ENCODE data around the gene RPS6KA2.

The RPS6KA2 gene

DNA sequence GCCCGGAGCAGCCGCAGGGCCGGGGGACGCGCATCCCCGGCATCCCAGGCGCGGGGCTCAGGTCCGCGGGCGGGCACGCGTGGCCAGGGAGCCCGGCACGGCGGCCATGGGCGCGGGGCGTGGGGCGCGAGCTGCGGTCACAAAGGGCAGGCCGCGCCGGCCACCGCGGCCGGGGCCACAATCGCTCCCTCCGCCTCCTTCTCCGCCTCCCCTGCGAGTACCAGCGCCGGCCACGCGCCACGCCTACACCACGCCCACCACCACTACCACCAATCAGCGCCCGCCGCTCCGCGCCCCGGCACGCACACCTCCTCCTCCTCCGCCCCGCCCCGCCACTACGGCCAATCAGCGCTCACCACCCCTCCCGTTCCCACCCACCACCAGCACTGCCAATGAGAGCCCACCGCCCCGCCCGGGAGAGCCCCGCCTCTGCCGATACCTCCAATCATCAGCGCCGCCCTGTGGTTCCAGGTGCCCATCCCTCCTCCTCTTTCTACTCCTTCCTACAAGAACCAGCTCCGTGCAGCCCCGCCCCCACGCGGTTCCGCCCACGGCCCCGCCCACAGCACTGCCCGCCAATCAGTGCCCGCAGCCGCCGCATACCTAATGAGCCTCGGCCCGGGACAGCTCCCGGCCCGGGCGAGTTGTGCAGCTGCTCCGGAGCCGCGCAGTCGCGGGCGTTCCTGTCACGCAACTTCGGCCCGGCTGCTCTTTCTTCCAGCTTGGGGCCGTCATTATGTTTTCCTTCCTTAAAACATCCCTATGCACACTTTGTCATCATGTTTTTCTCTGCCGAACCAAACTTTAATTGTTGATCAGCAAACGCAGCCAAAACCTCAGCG lies at the start of gene RPS6KA2:
RPS6KA2 (minus strand) TSS at position 219 of the 842 bp plus-strand sequence. CDS start 232 bp downstream, outside the sequence.
- peak; percentile 98 for DNase-seq

DNA sequence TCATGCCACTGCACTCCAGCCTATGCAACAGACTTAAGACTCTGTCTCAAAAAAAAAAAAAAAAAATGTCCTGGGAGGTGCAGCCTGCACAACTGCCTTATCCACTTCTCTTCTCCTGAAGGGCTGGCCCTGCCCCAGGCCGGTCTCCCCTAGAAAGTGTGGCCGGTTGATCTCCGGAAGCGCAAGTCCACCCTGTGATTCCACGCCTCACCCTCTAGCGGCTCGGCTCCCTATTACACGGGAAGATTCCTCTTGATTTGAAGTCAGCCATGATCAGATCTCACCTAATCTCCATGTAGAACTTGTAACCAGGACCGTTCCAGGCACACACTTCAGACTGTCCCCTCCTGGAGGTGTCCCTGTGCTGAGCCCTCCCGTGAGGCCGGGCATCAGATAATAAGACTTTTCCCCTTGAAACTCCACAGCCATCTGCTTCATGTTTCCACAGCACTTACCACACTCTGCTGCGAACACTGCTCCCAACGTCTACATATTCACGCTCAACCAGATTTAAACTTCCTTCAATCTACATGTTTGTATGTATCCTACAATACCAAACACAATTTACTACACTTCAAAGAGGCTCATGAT lies 49.3 kb upstream of the RPS6KA2 start:
- no peak for DNase-seq

DNA sequence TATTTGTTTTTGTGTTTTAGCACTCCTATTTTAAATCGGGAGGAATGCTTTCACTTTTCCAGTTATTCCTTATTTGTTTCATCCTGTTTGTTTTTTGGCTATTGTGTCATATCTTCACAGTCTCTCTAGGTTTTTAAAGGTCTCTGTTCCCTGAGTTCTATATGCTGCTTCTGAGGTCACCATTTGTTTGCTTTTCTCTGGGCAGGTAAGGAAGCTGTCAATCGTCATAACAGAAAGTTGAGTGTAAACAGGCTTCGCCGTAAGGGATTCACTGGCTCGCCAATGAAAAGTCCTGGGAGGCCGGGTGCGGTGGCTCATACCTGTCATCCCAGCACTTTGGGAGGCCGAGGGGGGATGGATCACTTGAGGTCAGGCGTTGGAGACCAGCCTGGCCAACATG lies 48.7 kb upstream of the RPS6KA2 start:
- DNase-seq, result no peak

DNA sequence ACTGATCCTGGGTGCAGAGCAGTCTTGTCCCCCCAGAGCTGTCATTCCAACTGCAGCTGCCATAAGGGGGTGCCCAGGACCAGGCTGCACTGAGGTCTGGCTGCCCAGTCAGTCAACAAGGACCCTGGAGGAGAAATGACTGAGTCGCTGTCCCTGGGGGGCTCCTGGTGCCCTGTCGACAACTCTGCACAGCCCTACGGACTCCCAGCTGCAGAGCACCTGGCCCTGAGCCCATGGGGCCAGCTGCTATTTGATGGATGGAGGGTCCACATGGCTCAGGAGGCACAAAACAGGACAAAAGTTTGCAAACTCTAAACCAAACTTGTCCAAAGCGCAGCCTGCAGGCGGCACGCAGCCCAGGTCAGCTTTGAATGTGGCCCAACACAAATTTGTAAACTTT lies 46.3 kb upstream of the RPS6KA2 start:
- no peak for DNase-seq

DNA sequence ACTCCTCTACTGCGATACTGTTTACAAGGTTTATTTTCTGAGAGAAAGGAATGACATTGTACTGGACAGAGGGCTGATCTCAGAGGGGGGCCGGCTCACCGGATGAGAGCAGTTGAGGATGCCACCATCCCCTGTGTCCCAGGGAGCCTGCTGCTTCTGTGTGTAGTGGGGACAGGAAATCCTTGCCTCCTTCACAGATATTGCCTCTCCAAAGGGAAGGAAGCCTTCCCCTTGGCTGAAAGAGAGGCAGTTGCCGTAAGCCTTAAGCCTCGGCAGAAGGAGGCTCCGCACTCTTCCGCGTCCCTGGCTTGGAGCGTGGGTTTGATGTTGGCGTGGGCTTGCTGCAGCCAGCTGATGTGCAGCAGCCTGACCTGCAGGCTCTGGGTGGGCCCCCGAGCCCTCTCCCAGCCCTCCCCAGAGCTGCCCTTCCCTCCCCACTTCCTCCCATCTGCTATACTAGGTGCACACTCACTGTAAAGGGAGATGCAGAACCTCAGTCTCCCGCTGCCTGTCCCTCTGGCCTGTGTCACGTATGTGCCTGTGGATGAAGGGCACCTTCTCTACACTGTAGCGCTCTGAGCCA lies 45.7 kb upstream of the RPS6KA2 start:
- DNase-seq, result no peak

DNA sequence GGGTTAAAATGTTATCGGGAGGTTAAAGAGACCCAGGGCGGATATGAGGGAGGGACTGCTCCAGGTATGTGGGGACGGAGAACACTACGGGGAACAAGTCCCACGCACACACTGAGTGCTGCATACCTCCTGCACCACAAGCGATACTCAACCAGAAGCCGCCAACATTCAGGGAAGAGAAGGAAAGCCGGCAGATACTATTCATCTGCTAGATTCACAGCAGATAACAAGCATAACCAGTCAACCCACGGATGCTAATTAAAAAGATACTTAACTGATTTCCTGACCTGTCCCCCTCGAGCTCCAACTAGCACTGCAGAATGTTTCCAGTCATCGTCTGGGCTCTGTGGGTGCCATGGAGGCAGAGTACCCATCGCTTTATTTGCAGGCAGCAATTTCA lies 45.1 kb upstream of the RPS6KA2 start:
- DNase-seq, result no peak

DNA sequence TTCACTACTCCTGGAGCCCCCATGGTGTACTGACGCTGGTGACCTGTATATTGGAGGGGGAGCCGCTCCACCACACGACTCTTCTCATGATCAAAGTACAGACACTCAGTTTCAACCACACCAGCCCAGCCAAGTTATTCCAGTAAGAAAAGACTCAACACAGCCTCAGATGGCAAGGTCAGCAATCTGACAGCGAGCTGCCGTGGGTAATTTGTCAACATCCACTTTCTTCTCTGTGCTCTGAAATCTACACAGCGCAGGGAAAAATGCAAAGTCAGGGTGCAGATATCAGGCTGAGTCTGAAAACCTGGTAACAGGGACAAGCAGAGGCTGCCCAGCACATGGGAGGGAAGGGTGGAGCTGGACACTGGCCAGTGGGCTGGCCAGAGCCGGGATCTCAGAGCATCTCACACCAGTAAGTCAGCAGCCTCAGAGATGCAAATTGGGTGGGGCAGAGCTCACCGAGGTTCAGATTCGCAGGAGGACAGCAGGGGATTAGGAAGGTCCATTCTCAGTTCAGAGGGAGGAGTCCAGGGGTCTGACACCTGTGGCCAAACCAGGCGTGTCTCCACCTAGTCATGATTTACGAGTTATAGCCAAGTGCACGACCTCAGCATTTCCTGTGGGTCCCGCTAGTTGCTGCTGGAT lies 44.5 kb upstream of the RPS6KA2 start:
- no peak for DNase-seq

DNA sequence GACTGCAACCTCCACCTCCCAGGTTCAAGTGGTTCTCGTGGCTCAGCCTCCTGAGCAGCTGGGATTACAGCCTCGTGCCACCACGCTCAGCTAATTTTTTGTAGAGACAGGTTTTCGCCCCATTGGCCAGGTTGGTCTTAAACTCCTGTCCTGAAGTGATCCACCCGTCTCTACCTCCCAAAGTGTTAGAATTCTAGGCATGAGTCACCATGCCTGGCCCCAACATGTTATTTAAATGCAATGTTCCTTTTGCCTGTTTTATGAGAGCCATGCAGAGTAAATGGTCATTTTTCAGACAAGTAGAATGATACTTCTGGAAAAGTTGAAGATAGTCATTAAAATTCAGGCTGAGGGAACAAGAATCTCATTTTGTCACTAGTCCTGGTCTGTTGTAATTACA lies 43.8 kb upstream of the RPS6KA2 start:
- DNase-seq, result no peak

DNA sequence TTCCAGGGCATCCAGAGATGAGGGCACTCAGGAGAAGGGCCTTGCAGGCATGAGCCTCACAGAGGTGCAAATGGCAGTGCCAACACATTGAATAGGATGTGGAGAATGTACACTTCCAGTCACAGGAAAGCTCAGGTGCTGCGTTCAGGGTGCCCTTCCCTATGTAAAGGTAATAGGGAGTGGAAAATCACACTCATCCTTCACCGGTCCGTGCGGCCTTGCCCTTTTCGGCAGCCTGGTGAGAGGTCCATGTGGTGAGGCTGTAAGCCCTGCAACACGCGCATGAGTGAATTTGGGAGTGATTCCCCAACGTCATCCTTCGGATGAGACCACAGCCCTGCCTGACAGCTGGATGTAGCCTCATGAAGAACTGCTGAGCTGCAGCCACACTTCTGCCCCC lies 43.0 kb upstream of the RPS6KA2 start:
- no peak for DNase-seq

DNA sequence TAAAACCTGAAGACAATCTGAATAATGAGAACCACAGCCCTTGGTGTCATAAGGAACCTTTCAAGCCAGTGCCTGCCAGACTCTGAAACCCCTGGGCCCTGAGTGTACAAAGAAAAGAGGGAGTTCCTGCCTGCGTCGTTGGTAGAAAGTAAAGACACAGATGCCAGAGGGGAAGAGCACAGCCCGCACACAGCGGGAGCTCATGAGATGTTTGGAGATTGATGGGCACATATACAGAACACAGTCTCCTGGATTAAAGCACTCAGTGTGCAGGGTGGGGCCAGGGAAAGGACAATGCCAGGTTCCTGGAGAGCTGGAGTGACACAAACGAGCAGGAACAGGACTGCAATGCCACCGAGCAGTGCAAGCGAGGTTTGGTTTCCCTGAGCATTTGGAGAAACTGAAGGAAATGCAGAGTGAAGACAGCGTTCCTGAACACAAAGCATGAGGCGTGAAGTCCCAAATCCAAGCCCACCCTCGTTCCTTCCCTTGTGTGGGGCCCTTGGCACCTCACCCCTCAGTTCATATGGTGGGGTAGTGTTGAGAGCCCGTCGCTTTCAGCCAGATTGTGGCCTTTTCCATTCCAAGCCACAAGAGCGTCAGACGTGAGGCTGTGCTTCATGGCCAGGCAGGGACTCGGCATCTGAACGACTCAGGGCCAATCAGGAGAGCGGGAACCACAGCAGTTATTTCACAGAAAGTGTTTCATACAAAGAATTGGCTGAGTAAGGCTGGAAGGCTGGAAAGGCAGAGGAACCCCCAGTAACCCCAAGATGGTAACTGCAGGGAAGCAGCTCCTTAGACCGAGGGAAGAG lies 41.0 kb upstream of the RPS6KA2 start:
- DNase-seq, result no peak

DNA sequence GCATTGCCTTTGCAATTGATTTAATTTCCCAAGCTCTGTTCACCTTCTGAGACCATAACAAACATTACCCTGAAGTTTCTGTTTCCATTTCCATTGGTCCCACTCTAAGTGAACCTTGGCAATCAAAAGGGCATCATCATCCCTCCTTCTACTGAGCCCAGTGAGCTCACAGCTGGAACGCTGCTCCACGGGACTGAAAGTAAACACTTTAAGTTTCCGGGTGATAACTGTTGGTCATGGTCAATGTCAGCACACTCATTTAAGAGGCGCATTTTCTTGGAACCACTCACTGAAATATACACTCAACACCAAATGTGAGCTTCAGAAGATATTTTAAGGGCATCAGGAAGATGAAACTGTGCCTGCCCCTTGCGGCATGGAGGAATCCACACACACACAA lies 37.1 kb upstream of the RPS6KA2 start:
- no peak for DNase-seq

DNA sequence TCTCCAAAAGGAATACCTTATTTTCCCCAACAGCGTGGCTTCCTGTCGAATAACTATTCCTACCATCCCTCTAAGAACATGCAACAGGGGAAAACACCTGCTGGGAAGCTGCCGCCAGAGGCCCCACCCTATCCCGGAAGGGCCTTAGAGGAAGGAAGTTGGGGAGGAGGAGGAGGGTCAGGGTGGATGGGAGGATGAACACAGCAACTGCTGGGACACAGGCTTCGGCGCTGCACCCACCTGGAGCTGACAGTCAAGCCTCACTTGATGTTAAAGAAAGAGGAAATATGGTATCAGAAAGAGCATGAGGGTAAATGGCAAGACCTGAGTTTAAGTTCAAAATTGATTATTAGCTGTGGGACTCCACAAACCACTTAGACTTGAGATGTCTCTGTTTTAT lies 36.5 kb upstream of the RPS6KA2 start:
- no peak for DNase-seq

DNA sequence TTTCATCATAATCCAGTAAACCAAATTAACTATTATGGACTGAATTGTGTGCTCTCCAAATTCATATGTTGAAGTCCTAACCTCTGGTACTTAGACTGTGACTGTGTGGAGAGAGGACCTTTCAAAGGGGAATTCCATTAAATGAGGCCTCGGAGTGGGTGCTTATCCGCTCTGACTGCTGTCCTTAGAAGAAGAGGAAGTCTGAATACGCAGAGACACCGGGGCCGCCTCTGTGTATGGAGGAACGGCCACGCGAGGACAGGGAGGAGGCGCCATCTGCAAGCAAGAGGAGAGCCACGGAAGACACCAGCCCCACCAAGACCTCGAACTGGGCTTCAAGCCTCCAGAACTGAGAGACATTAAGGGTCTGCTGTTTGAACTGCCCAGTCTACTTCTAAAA lies 35.6 kb upstream of the RPS6KA2 start:
- no peak for DNase-seq

DNA sequence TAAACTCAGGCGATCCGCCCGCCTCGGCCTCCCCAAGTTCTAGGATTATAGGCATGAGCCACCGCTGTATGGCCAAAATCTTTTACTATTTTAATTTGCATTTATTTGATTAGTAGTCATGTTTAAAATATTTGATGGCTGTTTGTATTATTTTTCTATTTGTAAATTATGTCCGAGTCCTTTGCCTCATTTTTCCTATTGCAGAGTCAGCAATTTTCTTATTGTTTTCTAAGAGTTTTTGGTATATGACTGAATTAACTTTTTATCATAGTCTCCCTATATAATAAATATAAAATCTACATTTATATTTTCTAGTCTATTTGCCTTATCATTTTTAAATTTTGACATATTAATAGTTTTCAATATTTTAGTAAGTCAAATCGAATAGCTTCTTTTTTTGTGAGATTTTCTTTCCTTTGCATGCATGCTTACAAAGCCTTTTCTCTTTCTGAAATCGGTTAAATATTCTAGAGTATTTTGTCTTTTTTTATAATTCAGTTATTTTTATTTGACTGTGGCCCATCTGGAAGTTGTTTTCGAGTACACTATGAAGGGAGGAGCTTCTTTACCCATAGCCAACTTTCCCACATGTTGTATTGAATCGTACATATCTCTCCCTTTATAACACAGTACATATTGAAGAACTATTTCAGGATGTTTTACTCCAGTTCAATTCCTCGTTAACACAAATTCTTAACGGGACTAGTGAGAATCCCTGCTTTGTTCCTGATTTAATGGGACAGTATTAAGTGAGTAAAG lies 34.5 kb upstream of the RPS6KA2 start:
- DNase-seq, result no peak

DNA sequence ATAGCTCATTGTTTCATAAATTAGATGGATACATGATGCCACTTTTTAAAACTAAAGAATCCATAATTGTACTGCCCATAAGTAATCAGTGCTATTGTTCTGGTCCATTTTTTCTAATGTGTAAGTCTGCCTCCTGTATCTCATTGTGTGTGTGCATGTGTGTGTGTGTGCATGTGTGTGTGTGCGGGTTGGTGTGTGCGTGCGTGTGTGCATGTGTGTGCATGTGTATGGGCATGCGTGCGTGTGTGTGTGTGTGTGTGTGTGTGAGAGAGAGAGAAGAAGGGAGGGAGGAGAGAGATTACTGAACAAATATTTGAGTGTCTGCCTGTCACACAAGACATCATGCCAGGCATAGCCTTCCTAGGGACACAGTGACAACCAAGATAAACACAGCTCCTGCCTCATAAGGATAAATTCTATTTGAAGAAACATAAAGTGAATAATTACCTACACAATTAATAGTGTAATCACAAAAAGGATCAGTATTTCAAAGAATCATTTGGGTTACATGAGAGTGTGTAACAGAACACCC lies 33.2 kb upstream of the RPS6KA2 start:
- DNase-seq, result no peak

DNA sequence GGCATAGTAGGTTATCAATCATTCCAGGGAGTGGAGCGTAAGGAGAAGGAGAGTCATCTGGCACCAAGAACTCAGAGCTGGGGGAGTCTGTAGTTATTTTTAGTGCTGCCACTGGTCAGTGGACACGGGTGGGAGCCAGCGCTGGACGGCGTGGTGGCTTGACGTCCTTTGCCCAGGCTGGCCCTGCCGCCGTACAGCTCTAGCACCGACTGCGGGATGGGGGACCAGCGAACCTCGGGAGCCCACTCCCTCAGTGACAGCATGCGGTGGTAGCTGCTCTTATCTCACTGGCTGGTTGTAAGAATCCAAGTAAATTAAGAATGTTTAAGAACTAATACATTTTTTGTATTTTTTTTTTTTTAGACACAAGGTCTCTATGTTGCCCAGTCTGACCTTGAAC lies 32.5 kb upstream of the RPS6KA2 start:
- no peak for DNase-seq

DNA sequence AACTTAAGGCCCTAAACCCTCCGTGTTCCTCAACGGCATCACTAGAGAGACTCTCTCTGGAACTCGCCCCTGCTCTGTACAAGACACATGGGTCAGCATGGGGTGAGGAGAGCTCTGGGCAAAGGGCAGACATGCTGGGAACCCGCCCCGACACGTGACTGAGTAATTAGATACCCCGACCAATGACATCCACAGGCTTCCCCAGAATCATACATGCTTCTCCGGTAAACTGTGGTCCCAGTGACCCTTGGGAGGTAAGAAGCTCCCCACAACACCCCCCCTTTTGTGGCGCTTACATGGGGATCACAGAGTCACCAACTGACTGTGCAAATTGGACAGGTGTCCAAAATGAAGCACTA lies 31.7 kb upstream of the RPS6KA2 start:
- DNase-seq, result no peak

DNA sequence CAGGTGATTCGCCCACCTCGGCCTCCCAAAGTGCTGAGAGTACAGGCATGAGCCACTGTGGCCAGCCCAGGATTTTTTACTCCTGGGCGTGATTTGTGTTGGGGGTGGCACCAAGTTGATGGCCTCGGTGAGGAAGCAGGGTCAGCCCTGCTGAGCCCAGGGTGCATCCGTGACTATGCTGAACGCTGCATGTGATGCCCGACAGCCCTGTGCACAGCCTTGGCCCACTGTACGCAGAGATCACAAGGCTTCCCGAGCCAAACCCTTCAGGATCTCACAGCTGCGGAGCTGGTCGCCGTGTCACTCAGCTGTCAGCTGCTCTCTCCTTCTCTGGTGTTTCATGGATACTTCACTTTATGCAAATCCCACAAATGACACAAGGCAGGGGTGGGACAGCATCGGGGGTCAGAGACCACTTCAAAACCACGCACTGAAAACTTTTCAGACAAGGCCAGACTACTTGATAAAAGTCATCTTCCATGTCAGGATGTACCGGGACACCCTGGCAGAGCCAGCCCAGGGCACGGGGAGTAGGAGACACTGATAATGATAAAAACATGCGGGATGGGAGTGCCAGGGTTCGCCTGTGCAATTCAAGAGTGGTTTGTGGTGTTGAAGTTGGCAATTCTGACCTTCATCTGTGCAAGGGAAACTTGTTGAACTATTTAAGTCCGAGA lies 31.2 kb upstream of the RPS6KA2 start:
- no peak for DNase-seq

DNA sequence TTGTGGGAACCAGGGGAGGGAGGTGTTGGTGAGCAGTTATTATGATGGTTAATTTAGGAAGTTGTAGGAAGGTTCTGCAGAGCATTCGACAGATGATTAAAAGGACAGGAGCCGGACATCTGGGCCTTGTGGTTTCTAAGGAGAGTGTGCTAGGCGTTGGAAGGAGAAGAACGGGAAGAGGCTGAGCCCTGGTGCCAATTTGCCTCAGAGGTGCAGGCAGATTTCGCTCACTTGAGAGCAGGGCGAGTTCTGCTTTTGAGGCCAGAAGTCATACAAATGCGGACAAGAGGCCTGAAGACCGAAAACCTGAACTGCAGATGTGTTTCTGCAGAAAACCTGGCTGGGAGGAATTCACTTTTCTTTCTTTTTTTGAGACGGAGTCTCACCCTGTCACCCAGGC lies 30.5 kb upstream of the RPS6KA2 start:
- no peak for DNase-seq

DNA sequence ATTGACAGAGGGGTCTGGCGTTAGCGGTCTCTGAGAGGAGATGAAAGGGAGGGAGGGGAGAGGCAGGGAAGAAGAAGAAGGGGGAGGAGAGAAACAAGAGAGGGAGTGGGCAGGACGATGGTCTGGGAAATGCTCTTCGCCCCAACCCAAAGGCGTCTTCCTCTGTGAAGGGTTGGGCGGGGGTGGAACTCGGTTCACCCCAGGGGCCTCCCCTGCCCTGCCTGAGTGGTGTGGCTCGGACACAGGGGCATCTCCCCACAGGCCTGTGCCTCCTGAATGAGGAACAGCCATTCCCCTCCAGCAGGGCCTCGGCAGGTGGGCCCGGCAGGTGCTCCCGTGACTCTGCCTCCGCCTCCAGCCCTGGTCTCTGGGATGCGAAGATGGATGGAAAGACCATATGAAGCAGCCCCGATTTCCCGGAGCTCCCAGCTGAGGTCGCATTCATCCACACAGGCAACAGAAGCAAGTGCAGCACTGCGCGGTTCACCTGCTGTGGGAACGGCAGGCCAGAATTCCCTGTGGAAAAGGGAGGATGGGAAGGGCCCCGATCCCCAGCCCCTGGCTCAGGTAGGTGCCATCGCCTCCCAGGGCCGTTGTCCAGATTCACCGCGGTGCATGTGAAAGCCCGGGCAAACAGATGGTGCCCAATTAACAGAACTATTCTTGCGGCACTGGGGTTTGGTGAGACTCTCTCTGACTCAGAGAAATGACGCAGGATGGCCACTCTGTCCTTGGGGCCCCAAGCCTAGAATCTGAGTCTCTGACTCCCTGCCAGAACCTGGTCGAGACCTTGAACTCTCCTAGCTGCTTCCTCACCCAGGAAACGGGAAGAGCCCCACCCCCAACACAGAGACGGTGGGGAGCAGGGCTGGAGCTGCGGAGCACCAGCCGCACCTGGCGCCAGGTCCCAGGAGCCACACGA lies 29.4 kb upstream of the RPS6KA2 start:
- no peak for DNase-seq

Data from NCI-H2029 (cell line).